ENCODE results near the gene CPA4.

Gene CPA4

GRCh38 chr7:130363026-130363847 is 70.3 kb downstream of the CPA4 start:
- H3K27ac ChIP-seq, result no peak overlapping the region
- TF ChIP-seq ZFX (IDR thresholded peaks at IDR 0.05) (no peak), CTCF (conservative IDR thresholded peaks at IDR 0.05) (no peak)

GRCh38 chr7:130364451-130364850 is 71.5 kb downstream of the CPA4 start:
- TF ChIP-seq ZFX (IDR thresholded peaks at IDR 0.05), result no peak
- TF ChIP-seq CTCF (conservative IDR thresholded peaks at IDR 0.05), result no peak
- H3K27ac ChIP-seq, result no peak overlapping the region

GRCh38 chr7:130365088-130365487 is 72.1 kb downstream of the CPA4 start:
- no peak for TF ChIP-seq ZFX (IDR thresholded peaks at IDR 0.05)
- TF ChIP-seq CTCF (conservative IDR thresholded peaks at IDR 0.05), result no peak
- H3K27ac ChIP-seq, result no peak overlapping the region

- no peak overlapping the region for H3K27ac ChIP-seq
- TF ChIP-seq CTCF (conservative IDR thresholded peaks at IDR 0.05), result no peak
- TF ChIP-seq ZFX (IDR thresholded peaks at IDR 0.05), result no peak
Measured at GRCh38 chr7:130365511-130366441, 72.8 kb downstream of the CPA4 start.

- TF ChIP-seq ZFX (IDR thresholded peaks at IDR 0.05), result no peak
- TF ChIP-seq CTCF (conservative IDR thresholded peaks at IDR 0.05), result no peak
- H3K27ac ChIP-seq, result no peak overlapping the region
Measured at GRCh38 chr7:130366564-130366963, 73.6 kb downstream of the CPA4 start.

- TF ChIP-seq ZFX (IDR thresholded peaks at IDR 0.05), result no peak
- TF ChIP-seq CTCF (conservative IDR thresholded peaks at IDR 0.05), result no peak
- H3K27ac ChIP-seq, result no peak overlapping the region; the same call in 1 of the 2 replicates
Measured at GRCh38 chr7:130367088-130367755, 74.3 kb downstream of the CPA4 start.

Measured in C4-2B (cell line).